Measurements from ENCODE around the gene ALDH3A1. TPM values are rescaled to one million over a fixed set of nuclear protein-coding genes. Genes with fewer than 3 reads are reported as not detected.
A peak's percentile ranks its signal among the peaks of the same experiment; 100 is the strongest.

ALDH3A1 gene
- total RNA-seq, 4 donors from 2014 or later: 0.17 to 1.9 (median 0.42) TPM; not detected in 1

- Histone ChIP-seq H3K27me3 (peaks cover 0 to 15% (median 0%) of the 10 kb centered on the region in 4 donors), H3K36me3 (no peaks in the 10 kb centered on the region), H3K9me3 (no peaks in the 10 kb centered on the region), H3K4me1 (peaks cover 0 to 14% (median 10%) of the 10 kb centered on the region in 4 donors), H3K4me3 (no peak overlapping the region), H3K27ac (replicated peaks in 1 of 4) (peak overlapping the region in 3 of 4 donors; percentile 30 to 54 (median 53))
- DNase-seq (ENCODE audit: extremely low spot score): no peak
- TF ChIP-seq POLR2A (IDR thresholded peaks at IDR 0.05; ENCODE audit: low read depth) (no peak), EP300 (IDR thresholded peaks at IDR 0.05) (no peak), POLR2AphosphoS5 (IDR thresholded peaks at IDR 0.05) (no peak), CTCF (IDR thresholded peaks at IDR 0.05) (no peak)
- WGBS: 88% methylated on average over 14 of the region's 15 CpGs
- intact Hi-C loops (cut with DNase I): loop anchor here (5.0 kb wide), 1 partner anchor 100 kb away; no protein-coding TSS in a partner anchor
Measured at GRCh38 chr17:19752216-19753050, 4.3 kb upstream of the ALDH3A1 start.

DNA sequence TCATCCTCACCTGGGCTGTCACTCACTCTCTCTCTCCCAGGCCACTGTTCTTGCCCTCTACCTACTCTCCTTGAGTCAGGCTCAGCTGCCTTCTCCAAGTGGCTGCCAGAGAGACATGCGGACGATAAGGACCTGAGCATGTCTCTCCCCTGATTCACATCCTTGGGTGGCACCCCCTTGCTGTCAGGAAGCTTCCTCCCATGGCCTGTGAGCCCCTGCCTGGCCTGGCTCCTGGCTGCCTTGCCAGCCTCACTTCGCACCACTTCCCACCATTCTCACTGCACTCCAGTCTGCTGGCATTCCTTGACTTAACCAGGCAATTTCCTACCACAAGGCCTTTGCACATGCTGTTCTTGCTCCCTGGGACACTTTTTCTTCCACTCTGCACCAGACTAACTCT, 2.7 kb upstream of the ALDH3A1 start:
- no peak for TF ChIP-seq POLR2AphosphoS5 (IDR thresholded peaks at IDR 0.05)
- no peak for TF ChIP-seq CTCF (IDR thresholded peaks at IDR 0.05)
- TF ChIP-seq EP300 (IDR thresholded peaks at IDR 0.05): no peak
- TF ChIP-seq POLR2A (IDR thresholded peaks at IDR 0.05; ENCODE audit: low read depth): no peak
- Histone ChIP-seq H3K27me3 (peaks cover 0 to 16% (median 0%) of the 10 kb centered on the region in 4 donors), H3K4me1 (peaks cover 0 to 14% (median 10%) of the 10 kb centered on the region in 4 donors), H3K9me3 (no peaks in the 10 kb centered on the region), H3K27ac (replicated peaks in 1 of 4) (no peak overlapping the region), H3K36me3 (no peaks in the 10 kb centered on the region), H3K4me3 (no peak overlapping the region)
- DNase-seq (ENCODE audit: extremely low spot score): no peak
- WGBS: 82% methylated on average over 3 of the region's 3 CpGs
- intact Hi-C loops (cut with DNase I): loop anchor here (5.0 kb wide), 1 partner anchor 99 kb away; no protein-coding TSS in a partner anchor

DNA sequence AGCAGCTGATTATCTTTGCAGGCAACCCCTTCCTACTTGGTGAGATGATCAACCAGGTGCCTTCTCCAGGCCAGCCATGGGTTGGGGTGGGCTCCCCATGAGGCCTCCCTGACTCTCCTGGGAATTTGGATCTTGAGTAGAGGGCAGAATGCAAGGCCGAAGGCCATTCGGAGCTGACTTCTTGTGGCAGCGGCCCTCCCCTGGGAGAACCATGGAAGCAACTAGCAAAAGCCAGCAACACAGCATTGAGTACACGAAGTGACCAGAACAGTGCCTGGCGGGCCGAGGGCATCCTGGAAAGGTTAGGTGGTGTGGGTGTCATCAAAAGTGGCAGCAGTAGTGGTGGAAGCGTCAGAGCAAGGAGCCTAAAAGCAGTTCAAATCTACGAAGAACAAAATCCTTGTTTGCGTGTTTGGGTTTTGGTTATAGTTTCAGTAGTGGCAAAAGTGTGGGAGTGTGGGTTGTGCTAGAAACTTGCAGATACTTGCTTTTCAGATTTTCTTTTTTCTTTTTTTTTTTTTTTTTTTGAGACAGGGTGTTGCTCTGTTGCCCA, 2.0 kb upstream of the ALDH3A1 start:
- no peaks in the 10 kb centered on the region for H3K9me3 ChIP-seq
- no peak overlapping the region for H3K4me3 ChIP-seq
- intact Hi-C loops (cut with DNase I): loop anchor here (5.0 kb wide), 1 partner anchor 98 kb away; no protein-coding TSS in a partner anchor
- H3K27ac ChIP-seq (replicated peaks in 1 of 4): no peak overlapping the region
- peaks cover 0 to 16% (median 0%) of the 10 kb centered on the region in 4 donors for H3K27me3 ChIP-seq
- no peak for DNase-seq (ENCODE audit: extremely low spot score)
- H3K4me1 ChIP-seq: peaks cover 6 to 21% (median 14%) of the 10 kb centered on the region in 4 donors
- no peak for TF ChIP-seq POLR2A (IDR thresholded peaks at IDR 0.05; ENCODE audit: low read depth)
- WGBS: 95% methylated on average over 9 of the region's 9 CpGs
- no peaks in the 10 kb centered on the region for H3K36me3 ChIP-seq

GRCh38 chr17:19748807-19749193, 702 bp upstream of the ALDH3A1 start:
- no peak overlapping the region for H3K27ac ChIP-seq (replicated peaks in 1 of 4)
- WGBS: 86% methylated on average over 13 of the region's 13 CpGs

More at GRCh38 chr17:19748807-19749193, 702 bp upstream of the ALDH3A1 start:
- no peaks in the 10 kb centered on the region for H3K9me3 ChIP-seq
- H3K4me1 ChIP-seq: peaks cover 16 to 31% (median 21%) of the 10 kb centered on the region in 4 donors
- DNase-seq (ENCODE audit: extremely low spot score): no peak
- peaks cover 0 to 16% (median 0%) of the 10 kb centered on the region in 4 donors for H3K27me3 ChIP-seq
- TF ChIP-seq POLR2A (IDR thresholded peaks at IDR 0.05; ENCODE audit: low read depth) (no peak), CTCF (IDR thresholded peaks at IDR 0.05) (no peak), EP300 (IDR thresholded peaks at IDR 0.05) (no peak), POLR2AphosphoS5 (IDR thresholded peaks at IDR 0.05) (no peak)
- no peaks in the 10 kb centered on the region for H3K36me3 ChIP-seq
- H3K4me3 ChIP-seq: no peak overlapping the region
- intact Hi-C loops (cut with DNase I): no loop called here

Data from esophagus muscularis mucosa (tissue), 4 donors.